M059J (cell line): ENCODE measurements around the gene B3GAT1. TPM values are rescaled to one million over a fixed set of nuclear protein-coding genes. Genes with fewer than 3 reads are reported as not detected.

Source experiments
- DNase-seq: peaks from one replicate; pipeline ENCODE4 v3.0.0-alpha.2; 2012; ENCODE audit warnings: low read depth
- total RNA-seq: library from RNA; depleted of rRNA; stranded (reverse); fragments of >200 nt; shearing (Covaris generic); gene quantifications from 2 replicates; pipeline ENCODE4 v1.2.3, GENCODE V29; 2014

B3GAT1 gene
- total RNA-seq, 1 experiment from 2014 or later: not detected

DNA sequence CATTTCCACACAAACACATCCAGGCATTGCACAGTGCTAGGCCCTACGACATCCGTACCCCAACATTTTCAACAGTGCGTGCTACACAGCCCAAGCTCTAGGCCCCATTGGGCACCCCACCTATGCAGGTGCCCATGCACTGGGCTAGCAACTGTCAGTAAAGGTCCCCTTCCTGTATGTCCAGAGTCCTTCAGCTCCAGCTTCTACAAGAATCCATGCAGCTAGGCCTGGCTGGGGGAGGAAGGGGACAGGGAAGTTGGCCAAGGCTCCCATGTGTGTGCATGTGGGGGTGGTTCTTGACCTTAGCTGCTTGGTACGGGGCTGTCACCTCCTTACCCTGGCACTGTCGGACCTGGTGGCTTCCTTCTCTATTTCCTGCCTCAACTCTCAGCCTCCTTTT lies 1.3 kb downstream of the B3GAT1 start:
- no peak for DNase-seq

DNA sequence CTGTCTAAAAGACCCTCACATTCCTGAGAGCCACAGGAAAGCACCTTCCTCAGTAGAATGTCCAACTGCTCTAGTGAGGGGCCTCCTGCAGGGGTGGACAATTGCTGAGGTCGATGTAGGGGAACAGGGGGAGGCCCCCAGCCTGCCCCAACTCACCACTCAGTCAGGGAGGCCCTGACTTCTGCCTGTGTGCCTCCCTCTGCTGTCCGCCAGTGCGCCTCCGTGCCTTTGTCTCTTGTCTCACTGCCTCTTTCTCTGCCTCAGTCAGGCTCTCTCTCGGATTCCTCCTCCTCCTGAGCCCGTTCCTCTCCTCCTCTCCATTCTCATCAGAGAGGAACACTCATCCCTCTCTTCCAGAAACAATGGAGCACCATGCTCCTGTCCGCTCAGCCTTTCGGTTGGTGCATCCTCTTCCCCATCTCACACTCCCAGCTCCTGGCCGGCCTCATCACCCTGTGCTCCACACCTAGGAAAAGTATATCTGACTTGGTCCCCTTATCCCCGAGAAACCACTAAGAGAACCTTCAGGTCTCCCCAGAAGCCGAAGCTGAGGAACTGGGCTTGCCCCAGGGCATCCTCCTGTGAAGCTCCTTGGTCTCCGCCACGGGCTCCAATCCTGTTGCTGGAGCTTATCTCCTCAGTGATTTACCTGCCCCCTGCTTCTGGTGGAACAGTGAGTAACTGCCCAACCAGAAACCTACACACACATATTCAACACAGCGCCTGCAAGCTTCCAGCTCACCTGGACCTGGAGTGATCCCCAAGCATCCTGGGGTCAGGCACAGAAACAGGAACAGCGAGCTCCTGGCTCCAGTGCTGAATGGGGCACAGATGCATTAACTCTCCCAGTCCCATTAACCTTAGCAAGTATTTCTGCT lies 2.3 kb downstream of the B3GAT1 start:
- DNase-seq: no peak

DNA sequence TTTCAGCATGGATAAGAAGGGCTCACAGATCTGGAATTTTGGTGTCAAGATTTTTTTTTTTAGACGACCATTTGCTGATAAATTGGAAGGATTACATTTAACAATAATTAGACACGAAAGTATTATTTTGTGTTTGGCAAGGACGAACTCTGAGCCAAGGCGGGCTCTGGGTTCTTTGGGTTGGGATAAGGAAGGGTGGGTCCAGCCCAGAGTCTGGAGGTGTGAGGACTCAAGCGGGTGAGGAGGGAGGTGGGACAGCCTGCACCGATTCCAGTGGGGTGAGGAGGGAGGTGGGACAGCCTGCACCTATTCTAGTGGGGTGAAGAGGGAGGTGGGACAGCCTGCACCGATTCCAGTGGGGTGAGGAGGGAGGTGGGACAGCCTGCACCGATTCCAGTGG lies 4.1 kb downstream of the B3GAT1 start:
- DNase-seq: no peak

DNA sequence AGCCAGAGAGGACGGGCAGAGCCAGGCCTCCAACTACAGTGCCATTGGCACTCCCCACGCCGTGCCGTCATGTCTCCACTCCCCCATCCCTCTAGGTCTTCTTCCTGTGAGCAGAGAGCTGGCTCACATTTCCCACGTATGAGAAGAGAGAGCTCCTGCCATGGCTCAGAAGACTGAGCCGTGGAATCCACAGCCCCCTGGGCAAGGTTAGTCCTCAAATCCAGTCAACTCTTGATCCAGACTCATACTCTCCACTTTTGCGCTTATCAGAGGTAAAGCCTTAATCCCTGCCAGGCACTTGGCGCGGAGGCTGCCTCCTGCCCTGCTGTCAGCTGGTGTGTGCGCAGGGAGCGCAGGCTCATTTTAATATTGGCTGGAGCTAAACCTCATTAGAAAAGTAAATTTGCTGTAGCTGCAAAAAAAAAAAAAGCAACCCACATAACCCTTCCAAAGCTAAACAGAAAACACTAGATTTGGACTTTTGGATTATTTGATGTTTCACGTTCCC lies 4.7 kb downstream of the B3GAT1 start:
- DNase-seq: no peak

DNA sequence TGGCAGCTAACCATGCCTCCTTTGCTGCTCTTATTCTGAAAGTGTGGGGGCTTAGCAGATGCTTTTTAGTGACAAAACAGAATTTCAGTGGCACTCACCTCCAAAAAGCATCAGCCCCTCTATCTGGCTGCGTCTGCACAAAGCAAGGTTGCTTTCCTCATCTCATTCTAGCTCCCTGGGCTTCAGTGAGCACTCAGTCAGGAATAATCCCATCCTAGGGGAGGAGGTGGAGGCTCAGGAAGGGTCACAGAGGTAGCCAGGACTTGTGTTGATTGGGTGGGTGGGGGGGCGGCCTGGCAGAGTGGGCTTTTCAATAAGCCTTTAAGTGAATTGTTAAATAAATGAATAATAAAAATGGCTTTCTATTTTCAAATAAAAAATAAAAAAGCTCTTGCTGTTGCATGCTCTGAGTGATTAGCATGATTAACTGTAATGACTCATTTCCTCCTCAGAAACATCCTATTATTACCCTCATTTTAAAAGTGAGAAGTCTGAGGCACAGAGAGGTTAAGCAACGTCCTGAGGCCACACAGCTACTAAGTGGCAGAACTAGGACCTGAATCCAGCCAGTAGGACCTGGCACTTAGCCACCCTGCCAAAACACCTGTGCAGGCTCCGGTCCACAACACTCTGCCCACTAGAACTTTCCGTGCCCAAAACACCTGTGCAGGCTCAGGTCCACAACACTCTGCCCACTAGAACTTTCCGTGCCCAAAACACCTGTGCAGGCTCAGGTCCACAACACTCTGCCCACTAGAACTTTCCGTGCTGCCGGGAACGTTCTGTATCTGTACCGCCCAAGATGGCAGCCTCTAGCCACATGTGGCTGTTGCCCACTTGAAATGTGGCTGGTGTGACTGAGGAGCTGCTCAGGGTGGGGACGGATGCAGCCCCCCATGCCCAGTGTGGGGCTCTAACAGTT lies 5.5 kb downstream of the B3GAT1 start:
- no peak for DNase-seq

DNA sequence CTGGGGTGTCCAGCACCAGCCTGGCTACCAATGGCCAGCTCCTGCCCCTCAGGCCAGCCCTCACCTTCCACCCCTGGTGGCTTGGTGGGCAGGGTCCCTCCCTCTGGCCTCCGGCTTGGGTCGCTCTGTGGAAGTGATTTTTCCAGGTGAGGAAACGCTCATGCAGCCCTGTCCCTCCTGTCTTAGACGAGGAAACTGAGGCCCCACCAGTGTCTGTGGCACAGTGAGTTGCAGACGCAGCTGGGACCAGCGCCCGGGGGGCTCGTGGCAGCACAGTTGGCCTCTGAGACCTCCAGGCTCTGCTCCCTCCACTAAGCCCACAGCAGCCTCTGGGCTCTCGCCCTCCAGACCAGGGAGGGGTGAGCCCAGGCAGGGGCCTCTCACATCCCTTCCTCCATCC lies 6.2 kb downstream of the B3GAT1 start:
- DNase-seq: no peak

DNA sequence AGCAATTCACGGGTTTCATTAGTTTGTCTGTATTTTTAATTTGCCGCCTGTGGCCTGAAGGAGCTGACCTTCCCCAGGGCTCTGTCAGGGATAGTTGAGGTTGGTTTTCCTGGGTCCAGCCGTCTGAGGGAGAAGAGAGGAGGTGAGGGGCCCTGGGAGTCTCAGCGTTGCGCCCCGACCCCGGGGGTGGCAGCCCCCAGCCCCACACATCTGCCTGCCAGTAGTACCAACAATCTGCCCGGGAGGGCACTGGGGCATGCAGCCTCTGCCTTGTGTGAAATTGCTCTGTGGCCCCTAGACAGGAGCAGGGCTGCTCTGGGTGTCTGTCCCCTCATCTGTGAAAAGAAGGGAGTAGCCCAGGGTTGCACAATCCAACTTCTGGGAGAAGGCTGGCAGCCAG lies 6.6 kb downstream of the B3GAT1 start:
- no peak for DNase-seq

DNA sequence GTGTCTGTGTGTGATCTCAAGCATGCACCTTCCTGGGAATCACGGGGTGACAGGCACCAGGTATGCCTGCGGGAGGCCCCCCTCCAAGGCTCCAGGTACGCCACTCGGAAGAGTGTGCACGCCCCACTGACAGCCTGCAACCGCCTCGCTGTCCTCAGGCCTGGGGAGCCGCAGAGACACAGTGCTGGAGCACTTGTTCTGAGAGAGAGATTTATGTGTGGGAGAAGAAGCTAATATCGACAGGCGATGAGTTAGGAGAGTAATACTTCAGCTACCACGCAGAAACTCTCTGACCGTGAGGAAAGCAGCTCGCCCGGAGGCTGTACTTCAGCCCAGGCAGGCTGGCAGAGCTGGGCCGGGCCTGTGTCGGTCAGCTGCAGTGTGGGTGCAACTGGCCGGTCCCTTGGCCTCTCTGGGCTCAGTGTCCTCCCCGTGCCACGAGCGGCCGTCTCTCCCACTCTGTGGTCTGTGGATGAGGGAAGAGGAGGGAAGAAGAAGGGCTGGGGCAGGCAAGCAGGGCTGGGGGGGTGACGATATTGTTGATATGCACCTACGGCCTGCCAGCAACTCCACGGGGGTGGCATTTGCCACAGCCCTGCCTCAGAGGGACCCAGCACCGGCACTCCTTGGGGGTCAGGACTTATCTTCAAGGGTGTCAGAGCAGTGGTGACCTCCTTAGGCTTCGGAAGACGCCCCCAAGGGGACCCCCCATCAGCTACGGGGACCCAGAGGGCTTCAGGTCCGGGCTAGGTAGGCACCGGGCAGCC lies 7.3 kb downstream of the B3GAT1 start:
- no peak for DNase-seq

DNA sequence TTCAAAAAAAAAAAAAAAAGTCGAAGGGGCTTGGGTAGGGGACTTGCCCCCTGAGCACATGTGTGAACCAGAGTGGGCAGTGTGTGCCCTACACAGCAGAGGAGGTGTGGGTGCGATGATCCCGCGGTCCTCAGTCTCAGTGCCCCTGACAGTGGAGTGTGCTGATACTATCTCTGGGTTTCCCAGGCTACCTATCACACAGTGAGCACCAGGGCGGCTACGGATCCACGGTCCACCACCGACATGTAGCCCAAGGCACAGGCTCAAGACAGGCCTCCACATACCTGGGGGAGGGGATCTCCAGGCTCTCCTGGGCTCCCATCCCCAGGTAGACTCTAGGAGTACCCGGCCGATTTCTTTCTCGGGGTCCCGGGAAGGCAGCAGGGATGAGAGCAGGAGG lies 9.1 kb downstream of the B3GAT1 start:
- DNase-seq: no peak

DNA sequence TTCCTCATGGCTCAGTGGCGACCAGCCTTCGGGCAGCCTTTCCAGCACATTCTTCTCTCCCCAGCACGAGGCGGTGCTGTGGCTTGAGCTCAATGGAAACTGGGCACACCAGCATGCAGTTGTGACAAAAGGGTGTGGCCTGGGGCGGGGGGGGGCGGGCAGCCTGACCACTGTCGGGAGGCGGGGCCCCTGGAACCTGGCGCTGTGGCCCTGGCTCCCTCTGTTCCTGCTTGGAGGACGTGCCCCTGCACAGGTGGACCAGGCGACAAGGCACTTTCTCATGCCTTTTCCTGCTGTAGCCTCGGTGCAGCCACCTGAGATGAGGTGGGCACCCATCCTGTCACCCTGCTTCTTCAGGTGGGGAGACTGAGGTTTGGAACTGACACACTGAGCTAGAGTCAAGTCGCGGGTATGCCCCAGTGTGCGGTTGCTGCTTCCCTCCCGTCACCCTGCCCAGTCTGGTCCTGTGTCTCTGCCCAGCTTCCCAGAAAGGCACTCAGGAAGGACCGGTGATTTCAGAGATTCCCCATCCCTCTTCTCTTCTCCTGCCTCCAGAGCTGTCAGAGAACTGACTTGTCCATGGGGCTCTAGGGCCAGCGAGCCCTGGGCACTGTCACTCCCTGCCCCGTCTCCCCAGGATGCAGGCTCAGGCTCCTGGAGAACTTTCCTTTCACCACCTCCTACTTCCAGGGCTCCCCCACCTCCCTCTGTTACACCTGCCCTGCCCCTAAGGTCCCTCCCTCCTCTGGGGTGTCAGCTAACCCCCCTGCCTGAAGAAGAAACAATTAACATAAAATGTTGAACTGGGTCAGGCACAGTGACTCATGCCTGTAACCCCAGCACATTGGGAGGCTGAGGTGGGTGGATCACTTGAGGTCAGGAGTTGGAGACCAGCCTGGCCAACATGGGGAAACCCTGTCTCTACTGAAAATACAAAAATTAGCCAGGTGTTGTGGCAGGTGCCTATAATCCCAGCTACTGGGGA lies 9.9 kb downstream of the B3GAT1 start:
- DNase-seq: no peak

DNA sequence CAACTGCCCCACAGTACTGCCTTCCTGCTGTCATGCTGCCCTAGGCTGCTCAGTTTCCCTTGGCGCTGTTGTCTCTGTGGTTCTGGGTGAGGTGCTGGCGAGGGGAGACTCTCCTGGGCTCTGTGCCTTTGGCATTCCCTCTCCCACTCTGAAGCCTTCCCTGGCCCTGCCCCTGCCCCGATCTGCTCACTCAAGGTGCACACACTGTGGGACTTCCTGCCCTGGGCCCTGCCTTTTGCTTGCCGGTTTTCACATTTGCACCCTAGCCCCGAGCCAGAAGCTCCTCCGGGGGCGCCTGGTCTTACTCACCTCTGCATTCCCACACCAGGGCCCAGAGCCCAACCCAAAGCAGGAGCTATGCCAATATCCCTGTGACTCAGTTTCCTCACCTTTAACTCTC lies 12.0 kb downstream of the B3GAT1 start:
- no peak for DNase-seq

DNA sequence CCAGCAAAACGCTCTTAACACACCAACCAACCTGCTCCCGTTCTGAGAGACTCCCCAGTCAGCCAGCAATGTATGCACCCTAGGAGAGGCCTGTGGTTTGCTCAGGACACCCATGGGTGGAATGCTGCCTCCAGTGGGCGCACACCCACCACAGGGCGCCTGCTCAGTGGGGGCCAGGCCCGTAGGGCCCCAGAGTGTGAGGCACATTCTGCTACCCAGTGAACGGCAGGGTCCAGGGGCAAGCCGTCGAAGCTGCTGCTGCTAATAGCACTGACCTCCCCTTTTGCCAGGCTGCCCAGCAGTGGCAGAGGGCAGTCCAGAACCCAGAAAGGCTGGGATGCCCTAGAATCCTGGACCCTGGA lies 12.8 kb downstream of the B3GAT1 start:
- DNase-seq: no peak

DNA sequence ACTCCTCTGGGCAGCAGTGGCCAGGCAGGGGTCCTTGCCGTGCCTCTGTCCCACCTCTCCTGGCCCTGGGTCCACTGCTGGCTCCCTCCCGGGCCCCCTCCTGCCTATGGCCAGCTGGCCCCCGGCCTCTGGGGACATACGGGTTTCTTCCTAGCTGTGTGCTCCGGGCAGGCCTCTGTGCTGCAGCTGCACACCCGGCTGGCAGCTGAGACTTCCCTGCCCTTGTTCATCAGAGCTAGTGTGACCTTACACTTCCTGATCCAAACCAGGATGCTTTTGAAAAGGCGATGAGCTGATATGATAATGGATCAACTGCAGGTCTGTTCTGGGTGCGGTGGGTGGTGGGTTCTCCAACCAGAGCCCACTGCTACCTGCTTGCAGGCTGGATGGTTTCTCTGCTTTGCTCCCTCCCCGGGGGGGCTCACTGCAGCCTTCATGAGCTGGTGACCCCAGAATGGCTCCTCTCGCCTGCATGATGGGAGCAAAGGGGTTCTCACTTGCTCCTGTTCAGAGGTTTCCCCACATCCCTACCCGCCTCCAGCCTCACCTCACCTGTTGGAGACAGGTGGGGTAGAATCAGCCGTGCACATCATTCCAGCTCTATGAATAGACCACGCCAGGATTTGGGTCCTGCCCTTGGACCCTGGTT lies 13.3 kb downstream of the B3GAT1 start:
- DNase-seq: no peak

DNA sequence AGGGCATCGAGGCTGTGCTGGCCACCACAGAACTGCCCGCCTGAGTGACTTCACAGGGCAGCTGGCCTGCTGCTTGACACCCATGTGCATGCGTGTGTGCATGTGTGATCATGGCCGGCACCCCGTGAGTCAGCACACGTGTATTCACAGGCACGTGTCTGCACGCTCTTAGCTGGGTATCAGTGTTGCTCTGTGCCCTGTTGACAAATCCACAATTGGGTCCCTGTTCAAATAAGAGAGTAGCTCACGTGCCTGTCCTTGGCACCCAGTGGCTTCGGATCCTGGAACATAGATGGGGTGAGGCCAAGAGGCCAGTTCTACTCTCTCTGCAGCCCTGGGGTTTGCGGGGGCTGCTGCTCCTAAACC lies 14.0 kb downstream of the B3GAT1 start:
- DNase-seq: no peak

DNA sequence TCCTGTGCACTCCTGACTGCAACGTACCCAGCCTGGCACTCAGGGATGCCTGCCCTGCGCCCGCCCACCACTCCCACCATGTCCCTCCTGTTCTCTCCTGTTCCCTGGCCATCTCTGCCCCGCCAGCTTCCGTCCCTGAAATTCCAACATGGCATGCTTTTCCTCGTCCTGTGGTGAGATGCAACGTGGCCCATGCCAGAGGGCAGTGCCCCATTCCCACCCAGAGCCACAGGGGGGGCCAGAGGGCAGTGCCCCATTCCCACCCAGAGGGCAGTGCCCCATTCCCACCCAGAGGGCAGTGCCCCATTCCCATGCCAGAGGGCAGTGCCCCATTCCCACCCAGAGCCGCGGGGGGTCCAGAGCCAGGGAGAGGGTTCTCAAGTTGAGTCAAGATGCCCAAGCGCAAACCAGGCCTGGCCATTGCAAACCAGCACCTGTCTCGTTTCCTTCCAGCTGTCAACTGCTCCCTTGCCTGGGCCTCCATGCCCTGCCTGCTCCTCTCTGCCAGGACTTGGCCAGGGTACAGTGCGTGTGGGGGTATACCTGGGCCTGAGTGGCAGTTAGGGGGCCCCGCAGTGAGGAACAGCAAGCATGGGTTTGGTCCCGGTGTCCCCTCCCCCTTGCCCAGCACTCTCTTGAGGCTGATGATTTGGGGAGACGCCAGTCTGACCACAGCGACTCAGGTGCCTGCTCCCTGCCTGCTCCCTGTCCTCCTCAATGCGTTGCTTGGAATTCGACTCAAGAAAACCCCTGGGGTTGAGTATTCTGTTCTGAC lies 14.6 kb downstream of the B3GAT1 start:
- no peak for DNase-seq

DNA sequence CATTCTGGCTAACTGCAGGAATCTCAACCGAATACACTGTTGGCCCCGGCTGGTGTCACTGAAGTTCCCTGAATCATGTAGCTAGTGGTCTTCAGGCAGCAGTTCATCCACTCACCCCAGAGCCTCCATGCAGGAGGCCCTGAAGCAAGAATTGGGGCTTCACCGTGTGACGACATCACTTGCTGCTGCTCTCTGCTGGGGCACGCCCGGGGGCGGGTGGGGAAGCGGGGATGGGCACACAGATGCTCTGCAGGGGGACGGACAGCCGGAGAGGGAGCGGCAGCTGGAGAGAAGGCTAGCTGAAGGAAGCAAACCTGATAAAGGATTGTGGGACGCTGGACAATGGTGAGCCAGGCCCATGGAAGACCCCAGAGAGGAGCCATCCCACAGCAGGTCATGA lies 17.0 kb downstream of the B3GAT1 start:
- no peak for DNase-seq

DNA sequence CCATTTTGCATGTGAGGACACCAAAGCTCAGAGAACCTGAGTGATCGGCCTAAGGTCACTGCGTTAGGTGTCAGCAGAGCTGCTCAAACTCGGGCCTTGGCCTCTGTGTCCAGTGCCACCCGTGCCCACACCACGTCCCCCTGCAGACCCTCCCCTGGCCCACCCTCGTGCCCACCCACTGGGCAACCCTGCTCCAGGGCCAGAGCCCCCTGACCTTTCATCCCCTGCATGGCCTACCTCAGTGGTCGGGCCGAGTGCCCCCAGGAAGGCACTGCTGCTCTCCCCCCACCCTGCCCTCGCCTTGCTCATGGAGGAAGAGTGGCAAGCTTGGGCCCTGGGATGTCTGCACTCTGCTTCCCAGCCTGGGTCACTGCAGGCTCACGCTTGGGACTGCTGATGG lies 17.7 kb downstream of the B3GAT1 start:
- DNase-seq: no peak

DNA sequence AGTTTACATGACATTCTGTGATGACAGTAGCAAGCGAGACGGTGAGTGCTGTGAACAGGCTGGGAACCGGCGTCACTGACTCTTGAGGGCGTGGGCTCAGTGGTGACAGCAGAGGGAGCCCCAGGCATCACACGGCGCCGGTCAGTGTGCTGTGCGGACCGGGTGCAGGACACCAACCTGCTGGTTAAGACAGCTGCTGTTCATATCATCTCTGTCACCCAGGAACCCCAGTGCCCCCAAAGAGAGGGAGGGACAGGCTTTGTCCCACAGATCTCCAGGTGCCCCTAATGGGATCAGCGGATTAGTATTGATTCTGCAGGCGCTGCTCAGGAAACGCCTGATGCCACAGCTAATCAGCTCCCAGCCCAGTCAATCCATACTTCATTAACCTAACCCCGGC lies 18.4 kb downstream of the B3GAT1 start:
- DNase-seq: peak; percentile 10

DNA sequence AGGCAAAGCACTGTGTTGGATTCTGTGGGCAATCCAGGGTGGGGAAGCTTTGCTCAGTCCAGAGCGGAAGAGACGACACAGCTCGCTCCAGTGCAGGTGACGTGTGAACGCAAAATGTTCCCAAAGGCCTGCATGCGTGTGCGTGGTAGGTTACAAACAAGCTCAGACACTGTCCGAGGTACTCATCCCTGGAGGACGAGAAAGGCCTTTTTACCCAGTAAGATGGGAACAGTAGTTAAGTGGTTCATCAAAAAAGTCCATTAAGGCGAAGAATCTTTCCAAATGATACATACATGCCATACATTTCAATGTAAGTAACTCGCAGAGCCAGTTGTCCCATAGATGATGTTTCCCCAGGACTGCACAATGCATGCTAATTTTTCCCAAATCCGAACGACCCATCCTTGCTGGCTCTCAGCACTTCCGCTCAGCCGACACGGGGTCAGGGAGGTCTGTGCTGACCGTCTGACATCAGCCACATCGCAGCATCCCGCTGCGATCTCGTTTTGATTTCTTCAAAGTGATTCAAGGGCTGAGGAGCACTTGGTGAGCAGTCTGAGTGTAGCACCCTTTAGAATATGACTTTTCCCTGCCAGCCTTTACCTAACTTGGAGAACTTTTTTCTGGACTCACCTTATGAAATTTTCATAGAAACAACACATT lies 19.0 kb downstream of the B3GAT1 start:
- DNase-seq: no peak
